Right lobe of liver (tissue), 6 donors: ENCODE measurements around the gene EWSR1. TPM values are rescaled to one million over a fixed set of nuclear protein-coding genes. Genes with fewer than 3 reads are reported as not detected.

Experiments
- ATAC-seq, 4 donors: fragments of 200-7000 bp; cut with Tn5 transposase; one replicate each; pipeline ENCODE4 v1.9.1; 2020; ENCODE audit warnings: mild to moderate bottlenecking in 4 of 4, moderate library complexity in 4 of 4
- DNase-seq, 3 donors: peaks; one replicate each; pipeline ENCODE4 v3.0.0-alpha.2; 2020
- H3K27ac ChIP-seq, 3 donors: fragments of 200-600 bp; one replicate each; pipeline ENCODE4 v1.8.0; 2022
- H3K27me3 ChIP-seq, 2 donors: fragments of 200-600 bp; one replicate each; pipeline ENCODE4 v1.8.0; 2022
- H3K36me3 ChIP-seq, 4 donors: fragments of 200-600 bp; sonication (generic) in 1 of 4; one replicate each; pipeline versions ENCODE4 v1.5.1 to v1.8.0; 2017 to 2022; ENCODE audit warnings: control low read depth in 1 of 4
- H3K4me1 ChIP-seq, 4 donors: fragments of 200-600 bp; sonication (generic) in 1 of 4; one replicate each; pipeline versions ENCODE4 v1.5.1 to v1.8.0; 2017 to 2022; ENCODE audit warnings: control low read depth in 1 of 4
- H3K4me3 ChIP-seq, 3 donors: fragments of 200-600 bp; one replicate each; pipeline ENCODE4 v1.8.0; 2022
- H3K9me3 ChIP-seq, 4 donors: fragments of 200-600 bp; sonication (generic) in 1 of 4; one replicate each; pipeline versions ENCODE4 v1.5.1 to v1.8.0; 2017 to 2022; ENCODE audit warnings: control low read depth in 1 of 4
- CTCF ChIP-seq, 4 donors: fragments of 200-600 bp in 3 of 4; fragments of 450-650 bp in 1 of 4; IDR thresholded peaks; one replicate each; pipeline versions ENCODE4 v1.5.1 to v1.8.0; 2016 to 2022; ENCODE audit warnings: antibody characterized with exemption in 4 of 4, mild to moderate bottlenecking in 2 of 4
- POLR2A ChIP-seq: fragments of 450-650 bp; IDR thresholded peaks from one replicate; pipeline ENCODE4 v1.6.1; 2017; ENCODE audit warnings: antibody characterized with exemption, mild to moderate bottlenecking
- WGBS: methylation state at CpG from one replicate; pipeline ENCODE4 v1.1.6; 2018; ENCODE audit warnings: low coverage, low lambda C conversion rate; ENCODE audit not compliant: insufficient coverage; ENCODE audit errors: missing lambda C conversion rate; 5-methylcytosine and 5-hydroxymethylcytosine counted together
- intact Hi-C, 2 donors: fragments of 100-400 bp; cut with DNase I; formaldehyde crosslinking; loops; one replicate each; pipeline versions ENCODE4 v1.11.2 to v1.14.1; 2022
- total RNA-seq, 6 experiments: library from RNA; depleted of rRNA in 2 of 6; stranded (reverse); fragments of >200 nt in 2 of 6; fragmentation: NEBNext Ultra II Directional in 3 of 6; extraction: Animal tissue kit (Norgen Biotek cat#: 25700) in 3 of 6; gene quantifications; one replicate each; pipeline versions ENCODE4 v1.1.0 to v1.2.4, GENCODE V29; 2016 to 2023
- donor health status: DM: no; HTN: yes; CAD: no.
- donor health status: DM: no; HTN: no; CAD: no.
- donor health status: DM: no; HTN: no; CAD: no.
- donor health status: DM: no; HTN: yes; CAD: no.
- donor health status: DM: no; HTN: yes; CAD: no.

EWSR1 gene
- total RNA-seq, 6 experiments from 2014 or later: 75.0 to 112 (median 98.2) TPM

- no peak overlapping the region for H3K4me3 ChIP-seq
- peaks cover 0 to under 1% (median 0%) of the 10 kb centered on the region in 4 donors for H3K4me1 ChIP-seq
- 76% methylated on average over 4 of the region's 5 CpGs for WGBS
- no peak overlapping the region for H3K27ac ChIP-seq
- intact Hi-C loops: no loop called here
- no peaks in the 10 kb centered on the region for H3K9me3 ChIP-seq
- ATAC-seq (no peak), DNase-seq (no peak)
- no peaks in the 10 kb centered on the region for H3K36me3 ChIP-seq
- no peak for TF ChIP-seq POLR2A
- TF ChIP-seq CTCF (IDR thresholded peaks at IDR 0.05): no peak
- no peaks in the 10 kb centered on the region for H3K27me3 ChIP-seq
Measured at GRCh38 chr22:29251265-29251664, 16.8 kb upstream of the EWSR1 start.

- WGBS: 91% methylated on average over 8 of the region's 10 CpGs
- Histone ChIP-seq H3K4me3 (no peak overlapping the region), H3K36me3 (no peaks in the 10 kb centered on the region), H3K9me3 (no peaks in the 10 kb centered on the region), H3K4me1 (no peaks in the 10 kb centered on the region), H3K27me3 (no peaks in the 10 kb centered on the region), H3K27ac (no peak overlapping the region)
- no peak for DNase-seq
- TF ChIP-seq POLR2A: no peak
- no peak for TF ChIP-seq CTCF (IDR thresholded peaks at IDR 0.05)
- intact Hi-C loops: no loop called here
- peak in 1 of 4 donors; percentile 8 for ATAC-seq
Measured at GRCh38 chr22:29251981-29252911, 15.8 kb upstream of the EWSR1 start.

GRCh38 chr22:29253561-29254285, 14.3 kb upstream of the EWSR1 start:
- intact Hi-C loops: no loop called here
- whole genome bisulfite sequencing: 76% methylated on average over 6 of the region's 14 CpGs
- Histone ChIP-seq H3K36me3 (no peaks in the 10 kb centered on the region), H3K4me3 (no peak overlapping the region), H3K27me3 (no peaks in the 10 kb centered on the region), H3K9me3 (no peaks in the 10 kb centered on the region), H3K4me1 (no peaks in the 10 kb centered on the region), H3K27ac (no peak overlapping the region)
- ATAC-seq (no peak), DNase-seq (peak in 1 of 3 donors; percentile 34)
- TF ChIP-seq CTCF (IDR thresholded peaks at IDR 0.05): no peak
- TF ChIP-seq POLR2A: no peak

GRCh38 chr22:29254286-29254660, 13.8 kb upstream of the EWSR1 start:
- Histone ChIP-seq H3K4me1 (no peaks in the 10 kb centered on the region), H3K9me3 (no peaks in the 10 kb centered on the region), H3K27ac (no peak overlapping the region), H3K4me3 (no peak overlapping the region), H3K36me3 (no peaks in the 10 kb centered on the region), H3K27me3 (no peaks in the 10 kb centered on the region)
- DNase-seq (no peak), ATAC-seq (no peak)
- 100% methylated on average over 2 of the region's 4 CpGs for WGBS
- no peak for TF ChIP-seq POLR2A
- intact Hi-C loops: no loop called here
